ENCODE measurements around the gene PLEKHA5. TPM values are rescaled to one million over a fixed set of nuclear protein-coding genes. Genes with fewer than 3 reads are reported as not detected.

Gene PLEKHA5
- total and polyA plus RNA-seq, 2 of the 4 experiments (the other 2 are of a cell fraction), result 5.3 to 12.2 TPM

DNA sequence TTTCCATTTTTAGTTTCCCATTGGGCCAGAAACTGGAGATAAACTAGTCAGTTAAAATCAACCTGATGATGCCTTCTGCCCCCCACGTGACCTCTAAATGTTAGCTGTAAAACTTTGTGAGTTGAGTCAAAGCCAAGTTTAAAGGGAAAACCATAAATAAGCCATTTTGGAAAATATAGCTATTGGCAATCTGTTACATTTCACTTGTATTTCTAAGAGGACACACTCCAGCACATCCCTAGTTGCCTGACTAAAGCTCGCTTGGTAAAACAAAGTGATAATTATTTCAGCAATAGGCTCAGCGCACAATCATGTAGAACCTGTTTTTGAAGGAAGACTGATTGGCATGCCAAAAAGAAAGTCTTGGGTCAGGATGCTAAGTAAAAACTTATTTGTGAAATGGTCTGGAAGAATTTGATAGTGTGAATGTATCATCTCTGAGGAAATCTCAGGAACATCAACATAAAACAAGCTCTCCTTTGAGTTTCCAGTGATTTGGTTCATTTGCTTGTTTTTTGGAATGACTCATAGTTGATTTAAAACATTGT lies 260.6 kb downstream of the PLEKHA5 start:
- DNase-seq, result peak; percentile 46
- Histone ChIP-seq H3K9me3 (ENCODE audit: control insufficient read depth, insufficient read depth, low read length) (no peaks in the 10 kb centered on the region), H4K8ac (ENCODE audit: low read depth in 2 of 2, low read length in 2 of 2) (no peak overlapping the region), H4K5ac (ENCODE audit: low read depth, low read length) (no peak overlapping the region), H3K9me1 (ENCODE audit: insufficient read depth, low read length) (peaks cover 5% of the 10 kb centered on the region; the same call in 1 of the 2 replicates), H2BK5ac (ENCODE audit: low read depth, low read length, poor library complexity, severe bottlenecking) (no peak overlapping the region), H2BK20ac (ENCODE audit: low read depth, low read length) (no peak overlapping the region), H3K9ac (ENCODE audit: low read depth, low read length) (no peak overlapping the region), H3K18ac (ENCODE audit: low read depth, low read length) (peak overlapping the region; percentile 12; the same call in 1 of the 2 replicates), H3K4me1 (ENCODE audit: control insufficient read depth, insufficient read depth, low read length) (no peaks in the 10 kb centered on the region; the same call in 1 of the 2 replicates), H2AK5ac (ENCODE audit: low read depth, low read length) (no peak overlapping the region), H2AK9ac (replicated peaks; ENCODE audit: low read depth, low read length, poor library complexity) (no peak overlapping the region), H3K4me2 (ENCODE audit: low read depth, low read length) (no peak overlapping the region), H3K36me3 (ENCODE audit: control insufficient read depth, insufficient read depth, low read length) (no peaks in the 10 kb centered on the region), H3K4ac (ENCODE audit: low read depth, low read length) (no peak overlapping the region), H2AFZ (replicated peaks; ENCODE audit: low read length, poor library complexity) (no peak overlapping the region), H4K20me1 (ENCODE audit: insufficient read depth, low read length) (no peaks in the 10 kb centered on the region), H3K27ac (ENCODE audit: insufficient read depth, low read length) (no peak overlapping the region), H3K79me1 (ENCODE audit: low read depth in 1 of 2, low read length in 2 of 2) (no peaks in the 10 kb centered on the region), H2BK120ac (ENCODE audit: low read depth, low read length) (no peak overlapping the region), H3K56ac (ENCODE audit: extremely low read depth, insufficient read depth, low read length) (no peak overlapping the region), H3K27me3 (ENCODE audit: control insufficient read depth, insufficient read depth, low read length) (no peaks in the 10 kb centered on the region), H3K14ac (replicated peaks; ENCODE audit: low read depth, low read length) (no peak overlapping the region), H2BK15ac (ENCODE audit: low read depth, low read length) (no peak overlapping the region), H3K4me3 (ENCODE audit: insufficient read depth, low read depth, low read length) (no peak overlapping the region), H3K23ac (ENCODE audit: low read depth, low read length) (no peak overlapping the region), H4K91ac (ENCODE audit: insufficient read depth, low read depth, low read length) (no peak overlapping the region)
- intact Hi-C loops (cut with micrococcal nuclease), result loop anchor here (5.0 kb wide), 1 partner anchor 52 kb away; no protein-coding TSS in a partner anchor
- CTCF ChIA-PET, result interaction anchor here (0.6 kb wide), 1 partner anchor 16 kb away, joined by 3 read pairs; no protein-coding TSS in a partner anchor
- POLR2A ChIA-PET (ENCODE audit: unreplicated experiment), result interaction anchor here (0.7 kb wide), 1 partner anchor 330 kb away, joined by 7 read pairs; no protein-coding TSS in a partner anchor
- no TSS peak for BruUV-seq (replicated peaks)
- ATAC-seq (ENCODE audit: low read depth), result peak; percentile 50
- dilution Hi-C loops (cut with HindIII; ENCODE audit: low sequenced_read_pairs, unreplicated experiment), result no loop called here
- in situ Hi-C loops (cut with MboI; ENCODE audit: low sequenced_read_pairs), result no loop called here
- 100% methylated on average over 1 of the region's 3 CpGs; no CpG with 5 or more reads in 1 of the 2 experiments for whole genome bisulfite sequencing, 2 experiments (ENCODE audit: extremely low coverage in 2 of 2, insufficient read length in 1 of 2)
- TF ChIP-seq, protein P1, sequence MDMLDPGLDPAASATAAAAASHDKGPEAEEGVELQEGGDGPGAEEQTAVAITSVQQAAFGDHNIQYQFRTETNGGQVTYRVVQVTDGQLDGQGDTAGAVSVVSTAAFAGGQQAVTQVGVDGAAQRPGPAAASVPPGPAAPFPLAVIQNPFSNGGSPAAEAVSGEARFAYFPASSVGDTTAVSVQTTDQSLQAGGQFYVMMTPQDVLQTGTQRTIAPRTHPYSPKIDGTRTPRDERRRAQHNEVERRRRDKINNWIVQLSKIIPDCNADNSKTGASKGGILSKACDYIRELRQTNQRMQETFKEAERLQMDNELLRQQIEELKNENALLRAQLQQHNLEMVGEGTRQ (IDR thresholded peaks at IDR 0.05; ENCODE audit: low read depth, low read length), result peak; percentile 39
- TF ChIP-seq RAD21 (IDR thresholded peaks at IDR 0.05; ENCODE audit: low read length) (no peak), RFX5 (IDR thresholded peaks at IDR 0.05; ENCODE audit: low read depth, low read length) (no peak), POLR2A (IDR thresholded peaks at IDR 0.05; ENCODE audit: low read depth, low read length) (no peak), BHLHE40 (IDR thresholded peaks at IDR 0.05; ENCODE audit: low read depth, low read length) (no peak)
- TF ChIP-seq, protein P2, sequence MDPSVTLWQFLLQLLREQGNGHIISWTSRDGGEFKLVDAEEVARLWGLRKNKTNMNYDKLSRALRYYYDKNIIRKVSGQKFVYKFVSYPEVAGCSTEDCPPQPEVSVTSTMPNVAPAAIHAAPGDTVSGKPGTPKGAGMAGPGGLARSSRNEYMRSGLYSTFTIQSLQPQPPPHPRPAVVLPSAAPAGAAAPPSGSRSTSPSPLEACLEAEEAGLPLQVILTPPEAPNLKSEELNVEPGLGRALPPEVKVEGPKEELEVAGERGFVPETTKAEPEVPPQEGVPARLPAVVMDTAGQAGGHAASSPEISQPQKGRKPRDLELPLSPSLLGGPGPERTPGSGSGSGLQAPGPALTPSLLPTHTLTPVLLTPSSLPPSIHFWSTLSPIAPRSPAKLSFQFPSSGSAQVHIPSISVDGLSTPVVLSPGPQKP (IDR thresholded peaks at IDR 0.05; ENCODE audit: borderline replicate concordance, low read depth, low read length), result no peak
- TF ChIP-seq, protein P3, sequence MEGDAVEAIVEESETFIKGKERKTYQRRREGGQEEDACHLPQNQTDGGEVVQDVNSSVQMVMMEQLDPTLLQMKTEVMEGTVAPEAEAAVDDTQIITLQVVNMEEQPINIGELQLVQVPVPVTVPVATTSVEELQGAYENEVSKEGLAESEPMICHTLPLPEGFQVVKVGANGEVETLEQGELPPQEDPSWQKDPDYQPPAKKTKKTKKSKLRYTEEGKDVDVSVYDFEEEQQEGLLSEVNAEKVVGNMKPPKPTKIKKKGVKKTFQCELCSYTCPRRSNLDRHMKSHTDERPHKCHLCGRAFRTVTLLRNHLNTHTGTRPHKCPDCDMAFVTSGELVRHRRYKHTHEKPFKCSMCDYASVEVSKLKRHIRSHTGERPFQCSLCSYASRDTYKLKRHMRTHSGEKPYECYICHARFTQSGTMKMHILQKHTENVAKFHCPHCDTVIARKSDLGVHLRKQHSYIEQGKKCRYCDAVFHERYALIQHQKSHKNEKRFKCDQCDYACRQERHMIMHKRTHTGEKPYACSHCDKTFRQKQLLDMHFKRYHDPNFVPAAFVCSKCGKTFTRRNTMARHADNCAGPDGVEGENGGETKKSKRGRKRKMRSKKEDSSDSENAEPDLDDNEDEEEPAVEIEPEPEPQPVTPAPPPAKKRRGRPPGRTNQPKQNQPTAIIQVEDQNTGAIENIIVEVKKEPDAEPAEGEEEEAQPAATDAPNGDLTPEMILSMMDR (conservative IDR thresholded peaks at IDR 0.05; ENCODE audit: low read depth, low read length), result no peak

Data from IMR-90 (cell line).